DOHH2 (cell line): ENCODE data around the gene SDHAF2.

Source experiments
- CTCF ChIP-seq: fragments of 200-600 bp; sonication (generic); IDR thresholded peaks from one replicate; pipeline ENCODE4 v1.5.1; 2014; ENCODE audit warnings: antibody characterized with exemption, mild to moderate bottlenecking, low read depth, low read length; ENCODE audit not compliant: poor library complexity, severe bottlenecking
- EZH2phosphoT487 ChIP-seq: fragments of 200-600 bp; sonication (generic); IDR thresholded peaks from 2 replicates; pipeline ENCODE4 v1.6.1; 2017; ENCODE audit warnings: borderline replicate concordance, mild to moderate bottlenecking, antibody characterized with exemption, low read length, moderate library complexity, mixed read lengths

- TF ChIP-seq CTCF (no peak), EZH2phosphoT487 (no peak)
Observed at GRCh38 chr11:61476371-61476770, 46.4 kb downstream of the SDHAF2 start.
